Metanephros (tissue), 1 donor: ENCODE measurements around the gene BSPRY. TPM values are rescaled to one million over a fixed set of nuclear protein-coding genes. Genes with fewer than 3 reads are reported as not detected.

ENCODE experiments used
- total RNA-seq: library from RNA; depleted of rRNA; stranded (reverse); fragments of >200 nt; gene quantifications from one replicate; pipeline ENCODE4 v1.2.3, GENCODE V29; 2014

The BSPRY gene
- total RNA-seq = 8.8 TPM

GRCh38 chr9:113349445-113350094 is at the start of gene BSPRY:
Gene BSPRY, plus strand, starts transcription at chr9:113349541. Its CDS starts 39 bp downstream, at chr9:113349580.

GRCh38 chr9:113302792-113303418 is 46.4 kb upstream of the BSPRY start, which contains the start of gene RNF183:
Gene RNF183, minus strand, starts transcription at chr9:113303376. Its CDS starts 5,192 bp downstream, at chr9:113298184.

GRCh38 chr9:113340011-113340699 is 9.2 kb upstream of the BSPRY start, which contains the start of gene WDR31:
Gene WDR31, minus strand, starts transcription at chr9:113340275. Its CDS starts 8,253 bp downstream, at chr9:113332022.

GRCh38 chr9:113376634-113377567 is 27.6 kb downstream of the BSPRY start, which contains the start of gene HDHD3:
Gene HDHD3, minus strand, starts transcription at chr9:113376986. Its CDS starts 2,632 bp downstream, at chr9:113374354.

GRCh38 chr9:113401027-113401792 is 51.9 kb downstream of the BSPRY start, which contains the start of gene ALAD:
Gene ALAD, minus strand, starts transcription at chr9:113401284. Its CDS starts 7,725 bp downstream, at chr9:113393559.

GRCh38 chr9:113410207-113410864 is 61.0 kb downstream of the BSPRY start, which contains the start of the genes C9orf43 and POLE3:
Gene C9orf43, plus strand, starts transcription at chr9:113410747. Its CDS starts 2,747 bp downstream, at chr9:113413494.
Gene POLE3, minus strand, starts transcription at chr9:113410675. Its CDS starts 382 bp downstream, at chr9:113410293.

Other genes starting within 250 kb of the BSPRY start
- gene SLC31A2, start 198.5 kb upstream of the BSPRY start, total RNA-seq = 5.1 TPM
- gene FKBP15, start 128.3 kb upstream of the BSPRY start, total RNA-seq = 23.1 TPM
- gene SLC31A1, start 128.0 kb upstream of the BSPRY start, total RNA-seq = 14.2 TPM
- 14.9 TPM for gene CDC26, start 74.0 kb upstream of the BSPRY start, total RNA-seq
- gene PRPF4, start 73.9 kb upstream of the BSPRY start, total RNA-seq = 22.2 TPM
- gene RNF183, start 46.2 kb upstream of the BSPRY start, total RNA-seq = 3.1 TPM
- 4.4 TPM for gene WDR31, start 9.3 kb upstream of the BSPRY start, total RNA-seq
- gene HDHD3, start 27.4 kb downstream of the BSPRY start, total RNA-seq = 30.2 TPM
- gene ALAD, start 51.7 kb downstream of the BSPRY start, total RNA-seq = 36.5 TPM
- 29.3 TPM for gene POLE3, start 61.1 kb downstream of the BSPRY start, total RNA-seq
- gene C9orf43, start 61.2 kb downstream of the BSPRY start, total RNA-seq = 0.88 TPM
- 65.4 TPM for gene RGS3, start 114.2 kb downstream of the BSPRY start, total RNA-seq